ENCODE data around the gene POMT1.
"Not testable (repeated sequence)": the region's sequence is repeated elsewhere in the genome, so short reads cannot be mapped to it uniquely, and the experiment has no call there.

The POMT1 gene

DNA sequence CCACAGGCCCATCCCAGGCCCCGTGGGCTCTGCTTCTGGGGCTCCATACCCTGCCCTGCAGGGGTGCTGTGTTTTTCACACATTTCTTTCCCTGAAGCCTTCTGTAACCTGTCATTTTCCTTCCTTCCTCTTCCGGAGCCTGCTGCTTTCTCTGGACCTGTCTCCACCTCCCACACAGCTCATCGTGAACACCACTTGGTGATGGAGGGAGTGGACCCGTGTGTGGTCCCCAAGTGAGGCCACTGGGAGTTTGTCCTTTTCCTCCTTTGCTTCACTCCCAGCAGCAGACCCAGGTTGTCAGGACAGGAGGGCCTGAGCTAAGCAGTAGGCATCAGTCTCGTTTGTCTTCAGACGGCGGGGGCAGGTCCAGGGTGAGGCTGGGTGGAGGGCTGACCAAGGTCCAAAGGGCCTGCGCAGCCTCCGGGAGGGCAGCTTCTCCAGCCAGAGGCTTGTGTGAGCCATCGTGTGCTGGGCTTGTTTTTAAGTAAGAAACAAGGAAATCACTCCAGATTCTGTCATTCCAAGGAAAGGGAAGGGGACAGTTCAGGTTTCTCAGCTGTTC is 5.8 kb upstream of the POMT1 start:
- no peak for DNase-seq

DNA sequence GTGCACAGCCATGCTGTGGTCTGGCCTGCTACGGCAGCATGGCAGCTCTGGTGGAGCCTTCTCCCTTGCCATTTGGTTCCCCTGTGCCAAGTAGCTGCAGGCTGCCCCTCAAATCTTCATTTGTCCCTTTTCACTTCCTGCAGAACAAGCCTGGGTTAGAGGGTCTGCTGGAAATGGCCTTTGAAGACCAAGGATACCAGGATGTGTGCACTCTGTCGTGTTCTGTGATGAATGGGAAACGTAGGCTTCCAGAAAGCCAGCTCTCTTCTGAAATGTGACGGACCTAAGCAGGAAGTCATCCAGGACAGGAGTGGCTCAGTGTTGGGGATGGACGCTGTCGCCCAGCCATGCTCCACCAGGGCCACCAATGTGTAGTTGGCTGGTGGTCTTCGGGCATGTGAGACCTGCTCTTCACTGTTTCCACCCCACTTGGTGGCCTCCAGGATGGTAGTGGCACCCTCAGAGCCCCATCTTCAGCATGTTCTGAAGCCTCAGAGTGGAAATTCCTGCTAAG is 3.4 kb upstream of the POMT1 start:
- no peak for DNase-seq

- no peak for DNase-seq
These were observed 2.3 kb upstream of the POMT1 start for GRCh38 chr9:131500377-131500776.

- no peak for DNase-seq
These were observed 1.7 kb upstream of the POMT1 start for GRCh38 chr9:131500939-131501541.

- DNase-seq, result no peak
These were observed 1.1 kb downstream of the POMT1 start for GRCh38 chr9:131503626-131504465.

GRCh38 chr9:131505012-131505411 is 2.3 kb downstream of the POMT1 start:
- DNase-seq, result no peak

DNA sequence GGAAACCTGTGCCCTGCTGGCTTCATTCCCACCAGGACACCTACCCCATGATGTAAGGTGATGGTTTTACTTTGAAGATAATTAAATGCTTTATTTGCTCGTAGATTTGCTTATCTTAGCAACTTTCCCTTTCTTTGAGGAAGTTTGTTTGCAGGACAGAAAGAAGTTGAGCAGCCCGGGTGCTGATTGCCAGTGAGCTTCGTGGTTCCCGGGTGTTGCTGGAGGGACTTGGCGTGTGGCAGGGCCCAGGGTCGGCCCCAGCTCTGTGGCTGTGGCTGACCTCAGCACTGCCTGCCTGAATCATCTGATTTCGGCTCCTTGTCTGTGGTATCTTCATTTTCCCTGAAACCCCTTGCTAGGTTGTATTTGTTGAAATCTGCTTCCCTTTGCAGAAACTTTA is 8.7 kb downstream of the POMT1 start:
- no peak for DNase-seq

DNA sequence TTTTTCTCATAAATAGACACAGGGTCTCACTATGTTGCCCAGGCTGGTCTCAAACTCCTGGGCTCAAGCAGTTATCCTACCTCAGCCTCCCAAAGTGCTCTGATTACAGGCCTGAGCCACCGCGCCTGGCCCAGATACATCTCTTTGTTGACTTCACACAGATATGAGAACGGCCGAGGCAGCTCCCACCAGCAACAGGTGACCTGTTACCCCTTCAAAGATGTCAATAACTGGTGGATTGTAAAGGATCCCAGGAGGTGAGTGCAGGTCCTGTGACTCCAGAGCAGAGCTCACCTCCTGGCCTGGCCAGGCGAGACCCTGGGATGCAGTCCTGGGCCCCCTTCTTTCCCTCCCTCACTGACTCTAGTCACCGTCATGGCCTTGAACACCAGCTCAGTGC is 9.2 kb downstream of the POMT1 start:
- no peak for DNase-seq

DNA sequence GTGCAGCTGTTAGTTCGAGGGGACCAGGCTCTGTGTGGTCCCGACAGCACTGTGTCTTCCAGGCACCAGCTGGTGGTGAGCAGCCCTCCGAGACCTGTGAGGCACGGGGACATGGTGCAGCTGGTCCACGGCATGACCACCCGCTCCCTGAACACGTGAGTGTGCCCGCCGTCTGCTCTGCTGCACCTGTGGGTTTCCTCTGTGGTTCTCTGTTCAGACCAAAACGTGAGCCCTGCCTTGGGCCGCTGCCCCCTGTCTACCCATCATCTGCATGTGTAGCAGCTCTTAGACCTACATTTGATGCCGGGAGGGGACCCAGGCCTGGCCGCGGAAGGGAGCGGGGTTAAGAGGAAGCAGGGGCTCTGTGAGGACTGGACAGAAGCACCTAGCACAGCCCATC is 10.5 kb downstream of the POMT1 start:
- DNase-seq, result no peak

DNA sequence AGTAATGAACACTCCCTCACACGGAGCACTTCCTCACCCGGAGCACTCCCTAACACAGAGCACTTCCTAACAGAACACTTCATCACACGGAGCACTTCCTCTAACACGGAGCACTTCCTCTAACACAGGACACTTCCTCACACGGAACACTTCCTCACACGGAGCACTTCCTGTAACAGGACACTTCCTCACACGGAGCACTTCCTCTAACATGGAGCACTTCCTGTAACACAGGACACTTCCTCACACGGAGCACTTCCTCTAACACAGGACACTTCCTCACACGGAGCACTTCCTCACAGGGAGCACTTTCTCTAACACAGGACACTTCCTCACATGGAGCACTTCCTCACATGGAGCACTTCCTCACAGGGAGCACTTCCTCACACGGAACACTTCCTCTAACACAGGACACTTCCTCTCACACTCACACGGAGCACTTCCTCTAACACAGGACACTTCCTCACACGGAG is 12.9 kb downstream of the POMT1 start:
- not testable (repeated sequence) for DNase-seq

GRCh38 chr9:131516100-131516499 is 13.4 kb downstream of the POMT1 start:
- DNase-seq, result no peak

GRCh38 chr9:131516930-131517329 is 14.2 kb downstream of the POMT1 start:
- DNase-seq, result no peak

DNA sequence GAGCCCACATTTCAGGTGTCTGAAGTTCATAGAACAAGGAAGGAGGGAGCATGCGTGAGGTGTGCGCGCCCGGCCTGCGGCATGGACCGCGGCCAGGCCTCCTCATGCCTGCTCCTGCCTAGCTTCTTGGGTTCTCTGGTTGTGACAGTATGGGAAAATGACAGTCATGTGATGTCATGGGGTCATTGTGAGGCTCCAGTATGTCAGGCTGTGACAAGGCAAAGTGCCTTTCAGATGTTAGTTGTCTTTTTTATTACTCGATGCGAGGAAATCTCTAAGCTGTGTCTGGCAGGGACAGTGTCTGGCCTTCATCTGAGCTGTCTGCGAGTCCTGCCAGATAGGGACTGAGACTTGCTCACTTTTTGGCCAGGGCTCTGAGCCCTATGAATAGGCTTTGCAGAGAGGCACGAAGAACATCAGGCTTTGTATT is 15.1 kb downstream of the POMT1 start:
- DNase-seq, result no peak

DNA sequence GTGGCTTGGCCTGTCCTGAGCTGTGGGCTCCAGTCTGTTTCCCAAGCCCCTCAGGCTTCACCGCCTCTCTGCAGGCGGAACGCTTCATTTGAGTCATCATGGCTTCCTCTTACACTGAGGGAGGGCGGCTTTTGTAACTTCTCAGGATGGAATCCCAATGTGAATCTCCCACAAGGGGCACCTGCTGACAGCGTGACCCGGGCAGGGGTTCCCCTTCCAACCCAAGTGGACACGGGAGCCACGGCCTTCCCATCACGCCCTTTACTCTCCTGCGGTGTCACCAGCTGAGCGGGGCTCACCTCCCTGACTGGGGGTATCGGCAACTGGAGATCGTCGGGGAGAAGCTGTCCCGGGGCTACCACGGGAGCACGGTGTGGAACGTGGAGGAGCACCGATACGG is 15.8 kb downstream of the POMT1 start:
- DNase-seq, result no peak

- DNase-seq, result no peak
These were observed 17.8 kb downstream of the POMT1 start for GRCh38 chr9:131520503-131520902.

DNA sequence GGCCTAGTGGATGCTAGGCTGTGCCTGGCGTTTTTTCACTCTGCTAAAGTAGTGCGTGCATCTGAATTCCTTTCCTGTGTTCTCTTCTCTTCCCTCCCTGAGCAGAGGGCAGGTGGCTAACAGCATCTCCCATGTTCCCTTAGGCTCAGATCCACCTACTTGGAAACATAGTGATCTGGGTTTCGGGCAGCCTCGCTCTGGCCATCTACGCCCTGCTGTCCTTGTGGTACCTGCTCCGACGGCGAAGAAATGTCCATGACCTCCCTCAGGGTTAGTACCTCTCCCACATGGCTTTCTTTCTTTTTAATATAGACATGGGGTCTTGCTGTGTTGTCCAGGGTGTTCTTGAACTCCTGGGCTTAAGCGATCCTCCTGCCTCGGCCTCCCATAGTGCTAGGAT is 18.5 kb downstream of the POMT1 start:
- no peak for DNase-seq

DNA sequence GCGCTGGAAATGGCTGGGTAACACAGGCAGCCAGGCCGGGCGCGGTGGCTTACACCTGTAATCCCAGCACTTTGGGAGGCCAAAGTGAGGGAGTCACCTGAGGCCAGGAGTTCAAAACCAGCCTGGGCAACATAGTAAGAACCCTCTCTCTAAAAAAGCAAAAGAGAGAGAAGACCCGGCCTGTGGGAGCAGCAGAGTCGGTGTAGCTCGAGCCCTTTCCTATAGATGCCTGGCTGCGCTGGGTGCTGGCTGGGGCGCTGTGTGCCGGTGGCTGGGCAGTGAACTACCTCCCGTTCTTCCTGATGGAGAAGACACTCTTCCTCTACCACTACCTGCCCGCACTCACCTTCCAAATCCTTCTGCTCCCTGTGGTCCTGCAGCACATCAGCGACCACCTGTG is 19.1 kb downstream of the POMT1 start:
- no peak for DNase-seq

DNA sequence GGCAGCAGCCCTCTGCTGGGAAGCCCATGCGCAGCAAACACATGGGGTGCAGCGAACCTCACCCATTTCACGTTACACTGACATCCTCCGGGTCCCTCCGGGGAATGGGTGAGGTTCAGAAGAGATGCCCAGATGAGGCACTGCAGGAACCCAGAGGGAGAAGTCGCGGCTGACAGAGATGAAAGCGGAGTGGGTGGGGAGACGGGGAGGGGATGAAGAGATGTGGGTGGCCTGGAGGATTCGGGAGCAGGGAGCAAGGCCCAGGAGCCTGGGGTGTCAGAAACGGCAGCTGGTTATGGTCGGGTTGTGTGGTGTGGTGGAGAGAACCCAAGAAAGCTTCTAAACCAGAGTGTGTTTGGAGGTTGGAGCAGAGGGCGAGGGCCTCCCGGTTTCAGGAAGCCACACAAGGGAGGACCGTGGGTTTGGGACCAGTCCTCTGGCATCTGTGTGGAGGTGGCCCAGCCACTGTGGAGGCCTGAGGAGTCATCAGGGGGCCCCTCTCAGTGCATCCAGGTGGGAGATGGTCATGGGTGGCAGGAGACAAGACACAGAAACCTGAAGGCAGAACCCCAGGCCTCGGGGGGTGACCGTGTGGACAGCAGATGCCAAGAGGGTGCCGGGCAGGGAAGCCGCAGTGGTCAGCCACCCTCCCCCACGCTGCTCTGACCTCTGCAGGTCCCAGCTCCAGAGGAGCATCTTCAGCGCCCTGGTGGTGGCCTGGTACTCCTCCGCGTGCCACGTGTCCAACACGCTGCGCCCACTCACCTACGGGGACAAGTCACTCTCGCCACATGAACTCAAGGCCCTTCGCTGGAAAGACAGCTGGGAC is 19.8 kb downstream of the POMT1 start:
- DNase-seq, result no peak

DNA sequence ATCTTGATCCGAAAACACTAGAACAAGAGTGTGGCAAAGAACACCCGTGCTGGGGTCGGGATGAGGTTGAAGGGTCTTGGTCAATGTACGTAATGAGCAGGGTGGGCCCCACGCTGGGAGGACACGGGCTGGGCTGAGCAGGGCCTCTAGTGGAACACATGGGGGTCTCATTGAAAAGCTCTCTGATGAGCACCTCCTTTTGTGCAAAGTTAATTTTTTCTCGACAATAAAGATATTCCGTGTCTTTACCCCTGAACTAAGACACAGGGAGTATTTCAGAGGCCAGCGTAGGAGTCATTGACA is 20.3 kb downstream of the POMT1 start:
- no peak for DNase-seq

DNA sequence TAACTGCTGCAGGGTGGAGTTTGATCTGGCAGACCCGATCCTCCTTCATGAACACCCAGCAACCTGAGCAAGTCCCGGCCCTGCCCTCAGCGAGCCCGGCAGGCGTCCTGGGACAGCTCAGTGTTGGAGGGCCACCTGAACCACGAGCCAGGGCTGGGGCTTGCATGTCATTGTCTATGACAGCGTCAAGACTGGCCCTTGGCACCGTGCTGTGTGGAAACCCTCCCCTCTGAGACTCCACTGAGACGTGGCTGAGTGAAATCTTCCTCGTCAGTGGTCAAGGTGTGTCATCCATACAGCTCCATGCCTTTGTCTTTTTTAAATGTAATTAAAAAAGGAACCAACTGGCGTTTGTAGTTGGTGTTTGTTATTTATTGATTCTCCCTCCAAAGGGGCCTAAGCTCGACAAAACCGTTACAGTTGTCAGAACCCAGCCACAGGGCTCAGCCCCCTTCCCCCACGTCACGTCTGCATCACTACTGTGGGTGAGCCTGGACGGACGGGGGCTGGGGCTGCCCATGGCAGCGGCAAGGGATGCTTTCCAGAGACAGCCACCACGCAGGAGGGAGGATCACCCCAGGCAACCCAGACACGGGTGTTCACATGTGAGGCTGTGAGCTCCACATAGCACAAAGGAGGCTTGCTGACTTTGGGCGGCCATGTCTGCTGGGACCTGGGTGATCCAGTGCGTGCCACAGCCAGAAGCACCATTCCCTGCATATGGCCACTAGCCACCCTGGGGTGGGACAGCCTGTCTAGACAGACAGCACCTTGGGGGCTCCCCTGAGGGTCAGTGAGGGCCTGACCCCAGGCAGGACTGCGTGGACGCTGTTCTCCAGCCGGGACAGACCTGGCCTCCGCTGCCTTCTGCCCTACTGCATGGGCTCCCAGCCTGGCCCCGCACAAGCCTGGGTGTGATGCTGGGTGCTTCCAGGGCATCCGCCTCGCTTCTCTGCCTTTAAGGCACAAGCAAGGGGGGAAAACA is 21.0 kb downstream of the POMT1 start:
- DNase-seq, result no peak

- DNase-seq, result no peak
These were observed 22.1 kb downstream of the POMT1 start for GRCh38 chr9:131524665-131525315.

Measured in NCI-H1105 (cell line).